A673 (cell line): ENCODE measurements around the gene RFX2. TPM values are rescaled to one million over a fixed set of nuclear protein-coding genes. Genes with fewer than 3 reads are reported as not detected.
A peak's percentile ranks its signal among the peaks of the same experiment; 100 is the strongest.

ENCODE experiments used
- BruUV-seq: library from RNA; stranded (reverse); fragments of 400-500 nt; replicated peaks from 2 replicates; lab custom pipeline; 2021; lab: Mats Ljungman, UMichigan
- CTCF ChIA-PET: fragments of 300-600 bp; sonication (Branson Sonifier 250); formaldehyde crosslinking; loops from one replicate; lab custom pipeline; 2022; ENCODE audit warnings: antibody characterized with exemption; lab: Charles Lee
- POLR2A ChIA-PET: fragments of 300-600 bp; sonication (Branson Sonifier 250); formaldehyde crosslinking; loops from one replicate; lab custom pipeline; 2022; ENCODE audit warnings: antibody characterized with exemption; ENCODE audit not compliant: low non-redundant PET; lab: Charles Lee
- DNase-seq: peaks from one replicate; pipeline ENCODE4 v3.0.0-alpha.2; 2015; ENCODE audit warnings: low spot score
- H3K27ac ChIP-seq: fragments of 200-600 bp; sonication (generic); 2 replicates; pipeline ENCODE4 v1.5.1; 2016; ENCODE audit warnings: mixed run types, low read depth, mild to moderate bottlenecking, mixed read lengths, antibody characterized with exemption, low read length; ENCODE audit not compliant: poor library complexity, severe bottlenecking
- H3K27me3 ChIP-seq: fragments of 200-600 bp; sonication (generic); replicated peaks from 2 replicates; pipeline ENCODE4 v1.6.1; 2017; ENCODE audit warnings: mixed run types, low read depth, mild to moderate bottlenecking, mixed read lengths, antibody characterized with exemption, low read length; ENCODE audit not compliant: insufficient read depth, poor library complexity
- H3K36me3 ChIP-seq: fragments of 200-600 bp; sonication (generic); 2 replicates; pipeline ENCODE4 v1.6.1; 2016; ENCODE audit warnings: mixed run types, mild to moderate bottlenecking, mixed read lengths, antibody characterized with exemption, low read length; ENCODE audit not compliant: insufficient read depth, poor library complexity, severe bottlenecking
- H3K4me1 ChIP-seq: fragments of 200-600 bp; sonication (generic); 2 replicates; pipeline ENCODE4 v1.6.1; 2017; ENCODE audit warnings: mixed run types, mild to moderate bottlenecking, mixed read lengths, antibody characterized with exemption, low read length; ENCODE audit not compliant: insufficient read depth, poor library complexity, severe bottlenecking
- H3K4me3 ChIP-seq: fragments of 200-600 bp; sonication (generic); 2 replicates; pipeline ENCODE4 v1.5.1; 2016; ENCODE audit warnings: low read depth, mixed run types, mild to moderate bottlenecking, mixed read lengths, low read length; ENCODE audit not compliant: poor library complexity, severe bottlenecking
- H3K9me3 ChIP-seq: fragments of 200-600 bp; sonication (generic); 2 replicates; pipeline ENCODE4 v1.6.1; 2016; ENCODE audit warnings: mixed run types, low read depth, mild to moderate bottlenecking, mixed read lengths, antibody characterized with exemption, low read length; ENCODE audit not compliant: poor library complexity, severe bottlenecking
- EZH2 ChIP-seq: fragments of 200-600 bp; sonication (generic); IDR thresholded peaks from 2 replicates; pipeline ENCODE4 v1.6.1; 2017; ENCODE audit warnings: borderline replicate concordance, low read depth, mild to moderate bottlenecking, mixed read lengths, antibody characterized with exemption, low read length; ENCODE audit not compliant: poor library complexity, severe bottlenecking
- intact Hi-C: fragments of 100-400 bp; cut with micrococcal nuclease; formaldehyde crosslinking; loops from one replicate; pipeline ENCODE4 v1.10.0; 2022; ENCODE audit not compliant: unreplicated experiment
- total RNA-seq: library from RNA; stranded (reverse); gene quantifications from 2 replicates; pipeline ENCODE4 v1.2.3, GENCODE V29; 2021
- TF ChIP-seq, protein P1 (sequence below): fragments of 300-800, 200-600 bp; sonication (generic); conservative IDR thresholded peaks from 2 replicates; pipeline ENCODE4 v1.5.1; 2017; ENCODE audit warnings: low read depth, mild to moderate bottlenecking, antibody characterized with exemption, low read length, moderate library complexity, mixed read lengths

The RFX2 gene
- total RNA-seq, 1 experiment from 2014 or later: 11.7 TPM

- CTCF ChIA-PET: no interaction called here
Measured at GRCh38 chr19:5971714-5972354, 138.5 kb downstream of the RFX2 start.

GRCh38 chr19:5969476-5969875 lies 140.8 kb downstream of the RFX2 start:
- H3K4me1 ChIP-seq: peaks cover 25% of the 10 kb centered on the region
- TF ChIP-seq EZH2: no peak
- TF ChIP-seq, protein P1, sequence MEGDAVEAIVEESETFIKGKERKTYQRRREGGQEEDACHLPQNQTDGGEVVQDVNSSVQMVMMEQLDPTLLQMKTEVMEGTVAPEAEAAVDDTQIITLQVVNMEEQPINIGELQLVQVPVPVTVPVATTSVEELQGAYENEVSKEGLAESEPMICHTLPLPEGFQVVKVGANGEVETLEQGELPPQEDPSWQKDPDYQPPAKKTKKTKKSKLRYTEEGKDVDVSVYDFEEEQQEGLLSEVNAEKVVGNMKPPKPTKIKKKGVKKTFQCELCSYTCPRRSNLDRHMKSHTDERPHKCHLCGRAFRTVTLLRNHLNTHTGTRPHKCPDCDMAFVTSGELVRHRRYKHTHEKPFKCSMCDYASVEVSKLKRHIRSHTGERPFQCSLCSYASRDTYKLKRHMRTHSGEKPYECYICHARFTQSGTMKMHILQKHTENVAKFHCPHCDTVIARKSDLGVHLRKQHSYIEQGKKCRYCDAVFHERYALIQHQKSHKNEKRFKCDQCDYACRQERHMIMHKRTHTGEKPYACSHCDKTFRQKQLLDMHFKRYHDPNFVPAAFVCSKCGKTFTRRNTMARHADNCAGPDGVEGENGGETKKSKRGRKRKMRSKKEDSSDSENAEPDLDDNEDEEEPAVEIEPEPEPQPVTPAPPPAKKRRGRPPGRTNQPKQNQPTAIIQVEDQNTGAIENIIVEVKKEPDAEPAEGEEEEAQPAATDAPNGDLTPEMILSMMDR: no peak
- DNase-seq: no peak
- no TSS peak for BruUV-seq
- peaks cover 3% of the 10 kb centered on the region for H3K36me3 ChIP-seq
- ChIA-PET CTCF (no interaction called here), POLR2A (no interaction called here)
- no peaks in the 10 kb centered on the region for H3K9me3 ChIP-seq
- H3K27ac ChIP-seq: peak overlapping the region; percentile 75
- intact Hi-C loops: no loop called here
- H3K27me3 ChIP-seq: no peaks in the 10 kb centered on the region
- no peak overlapping the region for H3K4me3 ChIP-seq

More at GRCh38 chr19:5971714-5972354, 138.5 kb downstream of the RFX2 start:
- intact Hi-C loops: no loop called here
- TF ChIP-seq, protein P1: no peak
- no peak for TF ChIP-seq EZH2
- Histone ChIP-seq H3K27me3 (no peaks in the 10 kb centered on the region), H3K4me1 (peaks cover 28% of the 10 kb centered on the region), H3K36me3 (peaks cover 12% of the 10 kb centered on the region), H3K27ac (peak overlapping the region; percentile 12), H3K4me3 (no peak overlapping the region), H3K9me3 (no peaks in the 10 kb centered on the region)
- no TSS peak for BruUV-seq
- POLR2A ChIA-PET: interaction anchor here (0.5 kb wide), 1 partner anchor 180 kb away, joined by 10 read pairs; no protein-coding TSS in a partner anchor
- no peak for DNase-seq

DNA sequence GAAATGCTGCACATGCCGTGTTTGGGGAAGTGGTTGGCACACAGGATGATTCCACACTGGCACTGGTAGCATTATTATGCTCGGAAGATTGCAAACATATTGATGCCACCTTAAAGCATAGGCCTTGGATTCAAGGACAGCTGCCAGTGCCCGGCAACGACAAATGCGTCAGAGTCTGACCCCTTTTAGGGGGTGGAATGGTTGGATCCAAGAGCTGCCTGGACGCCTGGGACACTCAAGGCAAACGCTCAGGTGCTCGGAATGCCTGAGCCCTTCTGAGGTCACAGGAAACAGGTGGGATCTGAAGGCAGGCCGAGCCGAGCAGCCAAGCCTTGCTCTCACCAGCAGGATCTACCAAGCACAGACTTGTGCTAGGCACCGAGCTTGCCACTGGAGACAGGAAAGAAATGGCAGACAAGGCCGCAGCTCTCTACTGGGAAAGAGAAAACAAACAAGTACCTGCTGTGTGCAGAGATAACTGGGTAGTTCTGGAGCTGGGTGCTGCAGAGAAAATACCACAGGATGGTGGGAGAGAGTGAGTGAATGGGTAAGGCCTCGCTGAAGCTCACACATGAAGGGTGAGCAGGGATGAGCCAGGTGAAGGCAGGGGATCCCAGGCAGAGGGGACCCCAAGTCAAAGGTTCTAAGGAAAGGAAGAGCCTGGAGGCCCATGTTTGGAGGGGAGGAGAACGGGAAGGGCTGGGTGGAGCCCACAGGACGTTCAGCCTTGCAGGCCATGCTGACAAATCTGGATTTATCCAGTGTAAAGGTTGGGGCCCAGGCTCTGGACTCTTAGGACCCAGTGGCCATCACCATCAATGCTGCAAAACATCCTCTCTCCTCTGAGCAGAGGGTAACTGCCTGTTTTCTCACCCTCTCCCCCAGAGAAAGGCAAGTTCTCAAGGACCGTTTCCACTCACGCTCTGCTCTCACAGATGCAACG lies 141.6 kb downstream of the RFX2 start:
- DNase-seq: no peak
- ChIA-PET CTCF (interaction anchor here (0.6 to 2.5 kb wide), 10 partner anchors 10 to 165 kb away, joined by 3 to 18 read pairs (median 5); partner anchors contain the start of genes NDUFA11, RANBP3 and VMAC), POLR2A (no interaction called here)
- Histone ChIP-seq H3K27me3 (no peaks in the 10 kb centered on the region), H3K27ac (peak overlapping the region; percentile 75), H3K36me3 (no peaks in the 10 kb centered on the region), H3K4me3 (no peak overlapping the region), H3K4me1 (peaks cover 25% of the 10 kb centered on the region), H3K9me3 (no peaks in the 10 kb centered on the region)
- no TSS peak for BruUV-seq
- intact Hi-C loops: no loop called here
- no peak for TF ChIP-seq EZH2
- TF ChIP-seq, protein P1: no peak
